ENCODE measurements around the gene GRM4.

Gene GRM4

DNA sequence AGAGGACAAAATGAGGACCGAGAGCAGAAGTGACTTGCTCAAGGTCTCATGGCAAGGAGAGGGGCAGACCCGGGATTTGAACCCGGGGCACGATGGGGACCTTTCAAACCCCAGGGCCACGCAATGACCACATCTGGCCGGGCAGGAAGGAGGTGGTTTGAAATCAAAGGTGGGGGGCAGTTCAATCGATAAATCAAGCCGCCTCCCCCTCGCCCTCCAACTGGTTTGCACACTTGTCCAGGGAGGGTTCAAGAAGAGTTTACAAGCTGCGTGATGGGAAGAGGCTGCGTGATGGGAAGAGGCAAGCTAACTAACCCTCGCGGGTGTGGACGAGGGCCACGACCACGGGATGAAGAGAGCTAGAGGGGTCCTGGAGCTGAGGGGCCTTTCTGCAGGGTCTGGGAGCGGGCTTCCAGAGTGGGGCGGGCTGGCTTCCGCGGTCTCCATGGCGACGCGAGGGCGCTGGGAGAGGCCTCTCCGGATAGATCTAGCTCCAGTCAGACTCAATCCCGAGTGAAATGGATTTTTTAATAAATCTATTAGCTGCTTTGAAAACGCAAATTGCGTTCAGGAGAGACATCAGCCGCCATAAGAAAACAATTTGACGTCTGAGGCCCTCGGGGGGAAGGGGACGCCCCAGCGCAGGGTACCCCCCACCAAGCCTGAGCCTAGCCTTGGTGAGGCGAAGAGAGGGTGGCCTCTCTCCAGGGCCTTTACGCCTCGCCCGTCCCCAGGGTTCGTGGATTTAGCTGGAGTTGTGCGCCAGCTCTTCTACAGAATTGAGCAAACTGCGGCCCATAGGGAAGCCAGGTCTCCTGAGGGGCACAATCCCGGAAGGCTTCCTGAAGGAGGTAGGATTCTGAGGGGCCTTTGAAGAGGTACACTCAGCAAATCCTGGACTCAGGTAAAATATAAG, 143.9 kb downstream of the GRM4 start:
- Histone ChIP-seq H4K5ac (ENCODE audit: low read length) (no peak overlapping the region), H3K4me3 (ENCODE audit: low read length) (no peak overlapping the region), H3K23ac (ENCODE audit: low read length) (no peak overlapping the region), H4K8ac (ENCODE audit: low read depth, low read length) (no peak overlapping the region), H2AK5ac (ENCODE audit: low read length) (no peak overlapping the region), H3K4me1 (ENCODE audit: control insufficient read depth, low read depth, low read length) (no peaks in the 10 kb centered on the region), H3K79me1 (ENCODE audit: low read length) (no peaks in the 10 kb centered on the region), H3K27me3 (ENCODE audit: insufficient read depth, low read length, poor library complexity) (no peaks in the 10 kb centered on the region), H2BK5ac (ENCODE audit: low read length) (no peak overlapping the region), H3K4me2 (ENCODE audit: low read length) (no peak overlapping the region), H3K9ac (ENCODE audit: low read length) (no peak overlapping the region), H3K36me3 (ENCODE audit: control insufficient read depth, insufficient read depth, low read length) (no peaks in the 10 kb centered on the region), H3K56ac (ENCODE audit: low read length) (no peak overlapping the region), H3K18ac (ENCODE audit: low read length) (peak overlapping the region; percentile 30), H3K4ac (ENCODE audit: low read depth, low read length) (no peak overlapping the region), H2BK120ac (ENCODE audit: low read depth, low read length) (no peak overlapping the region), H2BK15ac (replicated peaks; ENCODE audit: low read depth) (no peak overlapping the region), H3K79me2 (ENCODE audit: control insufficient read depth, insufficient read depth, low read length) (no peaks in the 10 kb centered on the region), H3K27ac (ENCODE audit: low read depth, low read length) (no peak overlapping the region)
- no CpG with 5 or more reads among the region's 41 CpGs for WGBS (ENCODE audit: extremely low coverage, insufficient coverage, low lambda C conversion rate)
- DNase-seq, result no peak

DNA sequence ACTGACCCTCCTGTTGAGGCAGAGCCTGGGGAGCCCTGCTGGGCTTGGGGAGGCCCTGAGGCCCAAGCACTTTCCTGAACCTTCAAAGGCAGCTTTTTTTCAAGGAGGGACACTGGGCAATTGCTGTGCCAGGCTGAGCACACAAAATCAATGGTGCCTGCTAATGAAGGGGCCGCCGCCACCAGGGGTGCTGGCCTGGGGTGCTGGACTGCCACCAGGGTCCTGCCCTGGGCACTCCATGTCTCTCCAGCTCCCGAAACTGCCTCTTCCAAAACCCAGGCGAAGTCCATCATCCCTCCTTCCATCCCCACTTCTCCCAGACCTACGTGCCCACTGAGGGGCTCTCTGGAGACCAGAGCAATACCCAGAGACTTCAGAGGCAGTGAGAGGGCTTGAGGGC, 145.6 kb downstream of the GRM4 start:
- Histone ChIP-seq H3K27ac (ENCODE audit: low read depth, low read length) (no peak overlapping the region), H4K5ac (ENCODE audit: low read length) (no peak overlapping the region), H3K4me3 (ENCODE audit: low read length) (no peak overlapping the region), H2BK5ac (ENCODE audit: low read length) (no peak overlapping the region), H2AK5ac (ENCODE audit: low read length) (no peak overlapping the region), H3K4me2 (ENCODE audit: low read length) (no peak overlapping the region), H3K23ac (ENCODE audit: low read length) (no peak overlapping the region), H4K8ac (ENCODE audit: low read depth, low read length) (no peak overlapping the region), H3K4ac (ENCODE audit: low read depth, low read length) (no peak overlapping the region), H2BK120ac (ENCODE audit: low read depth, low read length) (no peak overlapping the region), H3K79me1 (ENCODE audit: low read length) (no peaks in the 10 kb centered on the region), H3K18ac (ENCODE audit: low read length) (no peak overlapping the region), H3K27me3 (ENCODE audit: insufficient read depth, low read length, poor library complexity) (no peaks in the 10 kb centered on the region), H3K79me2 (ENCODE audit: control insufficient read depth, insufficient read depth, low read length) (no peaks in the 10 kb centered on the region), H2BK15ac (replicated peaks; ENCODE audit: low read depth) (no peak overlapping the region), H3K36me3 (ENCODE audit: control insufficient read depth, insufficient read depth, low read length) (no peaks in the 10 kb centered on the region), H3K56ac (ENCODE audit: low read length) (no peak overlapping the region), H3K4me1 (ENCODE audit: control insufficient read depth, low read depth, low read length) (peaks cover under 1% of the 10 kb centered on the region), H3K9ac (ENCODE audit: low read length) (no peak overlapping the region)
- no peak for DNase-seq
- WGBS (ENCODE audit: extremely low coverage, insufficient coverage, low lambda C conversion rate), result no CpG with 5 or more reads among the region's 5 CpGs

DNA sequence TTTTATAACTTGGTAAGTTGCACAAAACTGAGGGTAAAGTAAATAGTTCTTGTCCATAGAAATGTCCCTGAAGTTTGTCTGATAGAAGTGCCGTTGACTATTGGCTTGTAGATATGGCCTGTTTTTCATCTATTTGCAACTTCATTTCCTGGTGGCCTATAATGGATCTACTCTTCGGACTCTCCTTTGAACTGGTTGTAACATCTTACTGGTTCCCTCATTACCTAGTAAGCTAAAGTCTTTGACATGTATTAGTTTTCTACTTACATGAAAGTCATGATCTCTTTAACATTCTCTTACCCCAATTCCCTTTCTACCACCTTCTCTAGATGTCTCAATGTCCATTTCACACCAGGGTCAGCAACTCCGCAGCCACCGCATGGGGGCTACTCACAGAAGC, 146.3 kb downstream of the GRM4 start:
- no peak overlapping the region for H3K4ac ChIP-seq (ENCODE audit: low read depth, low read length)
- H3K4me3 ChIP-seq (ENCODE audit: low read length), result no peak overlapping the region
- no peaks in the 10 kb centered on the region for H3K79me1 ChIP-seq (ENCODE audit: low read length)
- H3K23ac ChIP-seq (ENCODE audit: low read length), result no peak overlapping the region
- no peaks in the 10 kb centered on the region for H3K27me3 ChIP-seq (ENCODE audit: insufficient read depth, low read length, poor library complexity)
- H3K27ac ChIP-seq (ENCODE audit: low read depth, low read length), result no peak overlapping the region
- H3K36me3 ChIP-seq (ENCODE audit: control insufficient read depth, insufficient read depth, low read length), result no peaks in the 10 kb centered on the region
- H3K9ac ChIP-seq (ENCODE audit: low read length), result no peak overlapping the region
- H2BK120ac ChIP-seq (ENCODE audit: low read depth, low read length), result no peak overlapping the region
- H2BK15ac ChIP-seq (replicated peaks; ENCODE audit: low read depth), result no peak overlapping the region
- no peak overlapping the region for H4K5ac ChIP-seq (ENCODE audit: low read length)
- no peak overlapping the region for H3K18ac ChIP-seq (ENCODE audit: low read length)
- H3K56ac ChIP-seq (ENCODE audit: low read length), result no peak overlapping the region
- no peak overlapping the region for H2BK5ac ChIP-seq (ENCODE audit: low read length)
- H2AK5ac ChIP-seq (ENCODE audit: low read length), result no peak overlapping the region
- no peaks in the 10 kb centered on the region for H3K79me2 ChIP-seq (ENCODE audit: control insufficient read depth, insufficient read depth, low read length)
- DNase-seq, result no peak
- H3K4me1 ChIP-seq (ENCODE audit: control insufficient read depth, low read depth, low read length), result peaks cover 2% of the 10 kb centered on the region
- no CpG with 5 or more reads among the region's 4 CpGs for WGBS (ENCODE audit: extremely low coverage, insufficient coverage, low lambda C conversion rate)
- no peak overlapping the region for H3K4me2 ChIP-seq (ENCODE audit: low read length)
- H4K8ac ChIP-seq (ENCODE audit: low read depth, low read length), result no peak overlapping the region

DNA sequence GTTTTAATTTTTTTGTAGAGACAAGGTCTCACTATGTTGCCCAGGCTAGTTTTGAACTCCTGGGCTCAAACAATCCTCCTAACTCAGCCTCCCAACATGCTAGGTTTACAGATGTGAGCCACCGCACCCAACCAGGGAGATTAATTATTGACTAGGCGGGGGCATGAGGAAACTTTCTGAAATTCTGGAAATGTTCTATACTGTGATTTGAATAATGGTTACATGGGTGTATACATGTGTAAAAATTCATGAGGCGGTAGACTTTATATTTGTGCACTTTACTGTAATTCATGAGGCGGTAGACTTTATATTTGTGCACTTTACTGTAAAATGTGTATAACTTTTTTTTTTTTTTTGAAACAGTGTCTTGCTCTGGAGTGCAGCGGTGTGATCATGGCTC, 147.2 kb downstream of the GRM4 start:
- no peaks in the 10 kb centered on the region for H3K36me3 ChIP-seq (ENCODE audit: control insufficient read depth, insufficient read depth, low read length)
- H4K8ac ChIP-seq (ENCODE audit: low read depth, low read length), result no peak overlapping the region
- no peak overlapping the region for H2BK120ac ChIP-seq (ENCODE audit: low read depth, low read length)
- H2AK5ac ChIP-seq (ENCODE audit: low read length), result no peak overlapping the region
- WGBS (ENCODE audit: extremely low coverage, insufficient coverage, low lambda C conversion rate), result no CpG with 5 or more reads among the region's 5 CpGs
- no peak overlapping the region for H3K18ac ChIP-seq (ENCODE audit: low read length)
- no peak overlapping the region for H4K5ac ChIP-seq (ENCODE audit: low read length)
- DNase-seq, result no peak
- no peak overlapping the region for H3K9ac ChIP-seq (ENCODE audit: low read length)
- no peak overlapping the region for H3K4me3 ChIP-seq (ENCODE audit: low read length)
- H3K4ac ChIP-seq (ENCODE audit: low read depth, low read length), result no peak overlapping the region
- no peak overlapping the region for H3K4me2 ChIP-seq (ENCODE audit: low read length)
- H2BK5ac ChIP-seq (ENCODE audit: low read length), result no peak overlapping the region
- no peaks in the 10 kb centered on the region for H3K79me2 ChIP-seq (ENCODE audit: control insufficient read depth, insufficient read depth, low read length)
- H3K27ac ChIP-seq (ENCODE audit: low read depth, low read length), result no peak overlapping the region
- no peaks in the 10 kb centered on the region for H3K27me3 ChIP-seq (ENCODE audit: insufficient read depth, low read length, poor library complexity)
- no peak overlapping the region for H3K56ac ChIP-seq (ENCODE audit: low read length)
- peaks cover 5% of the 10 kb centered on the region for H3K4me1 ChIP-seq (ENCODE audit: control insufficient read depth, low read depth, low read length)
- no peak overlapping the region for H2BK15ac ChIP-seq (replicated peaks; ENCODE audit: low read depth)
- H3K23ac ChIP-seq (ENCODE audit: low read length), result no peak overlapping the region
- H3K79me1 ChIP-seq (ENCODE audit: low read length), result no peaks in the 10 kb centered on the region

DNA sequence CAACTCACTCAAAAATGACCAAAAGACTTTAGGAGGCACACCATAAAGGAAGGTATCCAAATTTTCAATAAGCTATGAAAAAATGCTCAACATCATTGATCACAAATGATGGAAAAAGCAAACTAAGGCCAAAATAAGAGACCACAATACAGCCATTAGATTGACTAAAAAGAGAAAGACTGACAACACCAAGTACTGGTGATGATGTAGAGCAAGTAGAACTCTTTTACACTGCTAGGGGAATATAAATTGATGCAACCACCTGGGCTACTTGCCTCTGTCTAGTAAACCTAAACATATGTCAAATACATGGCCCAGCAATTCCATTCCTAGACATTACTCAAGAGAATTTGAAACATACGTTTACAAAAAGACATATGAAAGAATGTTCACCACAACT, 148.6 kb downstream of the GRM4 start:
- H3K23ac ChIP-seq (ENCODE audit: low read length), result no peak overlapping the region
- H2BK120ac ChIP-seq (ENCODE audit: low read depth, low read length), result no peak overlapping the region
- H4K5ac ChIP-seq (ENCODE audit: low read length), result no peak overlapping the region
- H3K79me1 ChIP-seq (ENCODE audit: low read length), result no peaks in the 10 kb centered on the region
- no peak overlapping the region for H2BK15ac ChIP-seq (replicated peaks; ENCODE audit: low read depth)
- no peaks in the 10 kb centered on the region for H3K79me2 ChIP-seq (ENCODE audit: control insufficient read depth, insufficient read depth, low read length)
- H3K4me2 ChIP-seq (ENCODE audit: low read length), result no peak overlapping the region
- no peak overlapping the region for H2AK5ac ChIP-seq (ENCODE audit: low read length)
- H3K4ac ChIP-seq (ENCODE audit: low read depth, low read length), result no peak overlapping the region
- no peak overlapping the region for H3K9ac ChIP-seq (ENCODE audit: low read length)
- WGBS (ENCODE audit: extremely low coverage, insufficient coverage, low lambda C conversion rate), result no CpG with 5 or more reads among the region's 1 CpG
- no peak for DNase-seq
- H3K36me3 ChIP-seq (ENCODE audit: control insufficient read depth, insufficient read depth, low read length), result no peaks in the 10 kb centered on the region
- H3K27me3 ChIP-seq (ENCODE audit: insufficient read depth, low read length, poor library complexity), result no peaks in the 10 kb centered on the region
- no peak overlapping the region for H3K18ac ChIP-seq (ENCODE audit: low read length)
- H3K4me3 ChIP-seq (ENCODE audit: low read length), result no peak overlapping the region
- H3K56ac ChIP-seq (ENCODE audit: low read length), result no peak overlapping the region
- H3K4me1 ChIP-seq (ENCODE audit: control insufficient read depth, low read depth, low read length), result peaks cover 8% of the 10 kb centered on the region
- H3K27ac ChIP-seq (ENCODE audit: low read depth, low read length), result no peak overlapping the region
- no peak overlapping the region for H4K8ac ChIP-seq (ENCODE audit: low read depth, low read length)
- no peak overlapping the region for H2BK5ac ChIP-seq (ENCODE audit: low read length)

DNA sequence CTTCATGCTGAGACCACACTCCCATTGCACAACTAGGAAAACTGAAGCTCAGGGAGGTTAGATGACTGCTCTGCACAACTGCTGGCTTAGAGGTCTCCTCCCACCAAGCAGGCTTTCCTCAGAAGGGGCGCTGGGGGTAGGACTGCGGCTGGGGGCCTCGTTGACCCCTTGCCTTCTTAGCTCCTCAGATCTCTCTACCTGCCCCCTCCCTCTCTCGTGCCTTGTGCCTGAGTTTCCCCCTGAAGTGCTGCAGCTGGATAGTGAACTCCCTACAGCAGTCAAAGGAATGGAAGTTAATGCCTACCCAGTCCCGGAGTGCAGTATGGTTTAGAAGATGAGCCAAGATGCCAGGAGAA, 149.8 kb downstream of the GRM4 start:
- H2BK15ac ChIP-seq (replicated peaks; ENCODE audit: low read depth), result no peak overlapping the region
- H3K4ac ChIP-seq (ENCODE audit: low read depth, low read length), result no peak overlapping the region
- H3K23ac ChIP-seq (ENCODE audit: low read length), result no peak overlapping the region
- H3K18ac ChIP-seq (ENCODE audit: low read length), result no peak overlapping the region
- no peak overlapping the region for H3K4me3 ChIP-seq (ENCODE audit: low read length)
- H2BK120ac ChIP-seq (ENCODE audit: low read depth, low read length), result no peak overlapping the region
- DNase-seq, result no peak
- H4K5ac ChIP-seq (ENCODE audit: low read length), result no peak overlapping the region
- H3K56ac ChIP-seq (ENCODE audit: low read length), result no peak overlapping the region
- no peak overlapping the region for H2AK5ac ChIP-seq (ENCODE audit: low read length)
- no peaks in the 10 kb centered on the region for H3K79me1 ChIP-seq (ENCODE audit: low read length)
- peaks cover 8% of the 10 kb centered on the region for H3K4me1 ChIP-seq (ENCODE audit: control insufficient read depth, low read depth, low read length)
- H3K27ac ChIP-seq (ENCODE audit: low read depth, low read length), result no peak overlapping the region
- H3K36me3 ChIP-seq (ENCODE audit: control insufficient read depth, insufficient read depth, low read length), result no peaks in the 10 kb centered on the region
- H4K8ac ChIP-seq (ENCODE audit: low read depth, low read length), result no peak overlapping the region
- H3K4me2 ChIP-seq (ENCODE audit: low read length), result no peak overlapping the region
- H3K27me3 ChIP-seq (ENCODE audit: insufficient read depth, low read length, poor library complexity), result no peaks in the 10 kb centered on the region
- H2BK5ac ChIP-seq (ENCODE audit: low read length), result no peak overlapping the region
- no peaks in the 10 kb centered on the region for H3K79me2 ChIP-seq (ENCODE audit: control insufficient read depth, insufficient read depth, low read length)
- H3K9ac ChIP-seq (ENCODE audit: low read length), result no peak overlapping the region
- WGBS (ENCODE audit: extremely low coverage, insufficient coverage, low lambda C conversion rate), result no CpG with 5 or more reads among the region's 5 CpGs
